ENCODE measurements around the gene ERICH6B. TPM values are rescaled to one million over a fixed set of nuclear protein-coding genes. Genes with fewer than 3 reads are reported as not detected.

The ERICH6B gene
- total RNA-seq, 1 experiment from 2014 or later, result not detected

GRCh38 chr13:45529758-45530157 lies 85.8 kb downstream of the ERICH6B start:
- CTCF ChIA-PET, result no interaction called here
- Mint-ChIP-seq H3K27me3 (ENCODE audit: unreplicated experiment) (no peaks in the 10 kb centered on the region), H3K9me3 (ENCODE audit: low read depth, unreplicated experiment) (no peaks in the 10 kb centered on the region), H3K4me1 (ENCODE audit: low read depth, unreplicated experiment) (peaks cover 10% of the 10 kb centered on the region), H3K4me3 (ENCODE audit: low read depth, unreplicated experiment) (no peak overlapping the region), H3K27ac (ENCODE audit: unreplicated experiment) (no peak overlapping the region), H3K36me3 (ENCODE audit: insufficient read depth, unreplicated experiment) (peaks cover 25% of the 10 kb centered on the region)
- intact Hi-C loops (cut with micrococcal nuclease; ENCODE audit: unreplicated experiment), result no loop called here
- no peak for DNase-seq
- BruUV-seq (replicated peaks), result no TSS peak
- no peak for TF ChIP-seq CTCF (IDR thresholded peaks at IDR 0.05; ENCODE audit: unreplicated experiment)

GRCh38 chr13:45527699-45528462 lies 87.7 kb downstream of the ERICH6B start:
- TF ChIP-seq CTCF (IDR thresholded peaks at IDR 0.05; ENCODE audit: unreplicated experiment), result no peak
- Mint-ChIP-seq H3K4me1 (ENCODE audit: low read depth, unreplicated experiment) (peaks cover 10% of the 10 kb centered on the region), H3K9me3 (ENCODE audit: low read depth, unreplicated experiment) (no peaks in the 10 kb centered on the region), H3K4me3 (ENCODE audit: low read depth, unreplicated experiment) (no peak overlapping the region), H3K27ac (ENCODE audit: unreplicated experiment) (no peak overlapping the region), H3K27me3 (ENCODE audit: unreplicated experiment) (no peaks in the 10 kb centered on the region), H3K36me3 (ENCODE audit: insufficient read depth, unreplicated experiment) (peaks cover 13% of the 10 kb centered on the region)
- CTCF ChIA-PET, result no interaction called here
- DNase-seq, result peak; percentile 11
- BruUV-seq (replicated peaks), result no TSS peak
- intact Hi-C loops (cut with micrococcal nuclease; ENCODE audit: unreplicated experiment), result no loop called here

GRCh38 chr13:45522571-45522970 lies 93.0 kb downstream of the ERICH6B start:
- Mint-ChIP-seq H3K4me3 (ENCODE audit: low read depth, unreplicated experiment) (no peak overlapping the region), H3K27ac (ENCODE audit: unreplicated experiment) (no peak overlapping the region), H3K4me1 (ENCODE audit: low read depth, unreplicated experiment) (peaks cover 9% of the 10 kb centered on the region), H3K27me3 (ENCODE audit: unreplicated experiment) (no peaks in the 10 kb centered on the region), H3K36me3 (ENCODE audit: insufficient read depth, unreplicated experiment) (peaks cover 22% of the 10 kb centered on the region), H3K9me3 (ENCODE audit: low read depth, unreplicated experiment) (no peaks in the 10 kb centered on the region)
- intact Hi-C loops (cut with micrococcal nuclease; ENCODE audit: unreplicated experiment), result no loop called here
- no peak for TF ChIP-seq CTCF (IDR thresholded peaks at IDR 0.05; ENCODE audit: unreplicated experiment)
- no peak for DNase-seq
- BruUV-seq (replicated peaks), result no TSS peak
- CTCF ChIA-PET, result no interaction called here

- CTCF ChIA-PET, result no interaction called here
These were observed 94.2 kb downstream of the ERICH6B start for GRCh38 chr13:45521297-45521696.

More at GRCh38 chr13:45521297-45521696, 94.2 kb downstream of the ERICH6B start:
- Mint-ChIP-seq H3K9me3 (ENCODE audit: low read depth, unreplicated experiment) (no peaks in the 10 kb centered on the region), H3K36me3 (ENCODE audit: insufficient read depth, unreplicated experiment) (peaks cover 24% of the 10 kb centered on the region), H3K4me1 (ENCODE audit: low read depth, unreplicated experiment) (no peaks in the 10 kb centered on the region), H3K27me3 (ENCODE audit: unreplicated experiment) (no peaks in the 10 kb centered on the region), H3K27ac (ENCODE audit: unreplicated experiment) (no peak overlapping the region), H3K4me3 (ENCODE audit: low read depth, unreplicated experiment) (no peak overlapping the region)
- no peak for TF ChIP-seq CTCF (IDR thresholded peaks at IDR 0.05; ENCODE audit: unreplicated experiment)
- no TSS peak for BruUV-seq (replicated peaks)
- intact Hi-C loops (cut with micrococcal nuclease; ENCODE audit: unreplicated experiment), result no loop called here
- no peak for DNase-seq

Data from Calu3 (cell line).